ENCODE measurements around the gene PAM16. TPM values are rescaled to one million over a fixed set of nuclear protein-coding genes. Genes with fewer than 3 reads are reported as not detected.

Gene PAM16
- total RNA-seq, 4 donors from 2014 or later, result 26.2 to 64.5 (median 40.9) TPM

DNA sequence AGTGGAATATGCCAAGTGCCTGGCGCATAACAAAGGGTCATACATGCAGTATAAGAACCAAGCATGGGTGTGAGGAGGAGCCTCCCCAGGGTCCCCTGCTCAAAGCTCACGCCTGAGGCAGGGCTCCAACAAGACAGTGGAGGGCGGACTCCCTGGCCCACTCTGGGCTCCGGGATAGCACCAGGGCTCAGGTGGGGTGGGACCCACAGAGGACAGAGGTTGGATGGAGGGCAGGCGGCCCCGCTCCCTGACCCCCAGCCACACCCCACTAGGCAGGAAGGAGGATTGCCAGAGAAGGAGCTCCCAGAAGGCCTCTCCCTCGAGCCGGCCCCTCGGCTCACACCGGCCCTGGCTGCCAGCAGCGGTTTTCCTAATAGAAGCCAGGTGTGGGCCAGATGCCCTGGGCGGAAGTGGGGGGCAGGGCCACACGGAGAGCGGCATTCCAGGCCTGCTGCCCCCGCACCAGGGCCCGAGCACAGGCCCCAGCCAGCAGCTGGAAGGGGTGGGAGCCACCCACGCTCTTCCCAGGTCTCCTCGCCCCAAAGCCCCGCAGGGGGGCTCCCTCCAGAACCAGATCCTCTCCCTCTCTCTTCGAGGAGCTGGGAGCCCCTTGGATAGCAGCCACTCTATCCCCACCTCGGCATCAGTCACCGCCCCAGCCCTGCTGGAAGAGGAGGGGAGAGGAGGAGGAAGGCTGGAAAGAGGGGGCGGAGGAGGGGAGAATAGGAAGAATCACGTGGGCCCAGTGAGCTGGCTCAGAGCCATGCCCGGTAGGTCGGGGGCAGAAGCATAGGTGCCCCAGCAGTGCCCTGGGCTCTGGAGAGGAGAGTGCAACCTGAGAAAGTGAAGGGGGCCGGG, 41.5 kb upstream of the PAM16 start:
- intact Hi-C loops (cut with DNase I; ENCODE audit: low total_unique reads), result loop anchor here (10.0 kb wide), 1 partner anchor 188 kb away; no protein-coding TSS in a partner anchor
- H3K4me3 ChIP-seq (ENCODE audit: low read depth, poor library complexity, severe bottlenecking), result no peak overlapping the region
- 38 to 48% methylated on average over 25 of the region's 27 CpGs for WGBS, 2 donors
- no peak for TF ChIP-seq POLR2A (IDR thresholded peaks at IDR 0.05)
- TF ChIP-seq, protein P1, sequence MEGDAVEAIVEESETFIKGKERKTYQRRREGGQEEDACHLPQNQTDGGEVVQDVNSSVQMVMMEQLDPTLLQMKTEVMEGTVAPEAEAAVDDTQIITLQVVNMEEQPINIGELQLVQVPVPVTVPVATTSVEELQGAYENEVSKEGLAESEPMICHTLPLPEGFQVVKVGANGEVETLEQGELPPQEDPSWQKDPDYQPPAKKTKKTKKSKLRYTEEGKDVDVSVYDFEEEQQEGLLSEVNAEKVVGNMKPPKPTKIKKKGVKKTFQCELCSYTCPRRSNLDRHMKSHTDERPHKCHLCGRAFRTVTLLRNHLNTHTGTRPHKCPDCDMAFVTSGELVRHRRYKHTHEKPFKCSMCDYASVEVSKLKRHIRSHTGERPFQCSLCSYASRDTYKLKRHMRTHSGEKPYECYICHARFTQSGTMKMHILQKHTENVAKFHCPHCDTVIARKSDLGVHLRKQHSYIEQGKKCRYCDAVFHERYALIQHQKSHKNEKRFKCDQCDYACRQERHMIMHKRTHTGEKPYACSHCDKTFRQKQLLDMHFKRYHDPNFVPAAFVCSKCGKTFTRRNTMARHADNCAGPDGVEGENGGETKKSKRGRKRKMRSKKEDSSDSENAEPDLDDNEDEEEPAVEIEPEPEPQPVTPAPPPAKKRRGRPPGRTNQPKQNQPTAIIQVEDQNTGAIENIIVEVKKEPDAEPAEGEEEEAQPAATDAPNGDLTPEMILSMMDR (IDR thresholded peaks at IDR 0.05), result no peak
- DNase-seq (ENCODE audit: low spot score in 2 of 2), result no peak

DNA sequence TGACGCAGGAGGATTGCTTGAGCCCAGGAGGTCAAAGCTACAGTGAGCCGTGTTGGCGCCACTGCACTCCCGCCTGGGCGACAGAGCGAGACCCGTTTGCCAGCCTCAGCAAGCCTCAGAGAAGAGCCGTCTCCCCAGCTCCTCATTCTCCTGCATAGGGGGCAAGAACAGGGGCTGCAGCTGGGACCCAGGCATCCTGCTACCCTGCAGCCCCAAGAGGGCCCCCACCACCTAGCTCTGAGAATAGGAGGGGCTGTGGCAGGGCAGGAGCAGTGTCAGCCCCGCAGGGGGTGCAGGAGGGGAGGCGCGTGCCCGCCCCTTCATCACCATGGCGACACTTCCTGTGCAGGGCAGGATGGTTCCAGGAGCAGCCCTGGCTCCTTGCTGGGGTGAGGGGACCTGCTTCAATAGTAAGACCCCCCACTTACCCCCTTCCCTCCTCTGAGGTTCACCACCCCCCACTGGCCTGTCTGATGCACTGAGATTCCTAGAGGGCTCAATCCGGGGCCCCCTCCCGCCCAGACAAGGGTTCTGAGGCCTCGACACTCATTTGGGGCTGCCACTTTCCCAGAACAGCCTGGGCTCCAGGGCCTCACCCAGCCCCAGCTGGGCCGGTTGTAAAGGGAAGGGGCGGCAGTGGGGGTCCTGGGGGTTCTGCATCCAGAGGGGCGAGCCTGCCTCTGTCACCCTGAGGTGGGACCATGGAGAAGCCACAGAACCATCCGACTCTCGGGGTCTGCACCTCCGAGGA, 40.7 kb upstream of the PAM16 start:
- intact Hi-C loops (cut with DNase I; ENCODE audit: low total_unique reads), result loop anchor here (10.0 kb wide), 1 partner anchor 187 kb away; no protein-coding TSS in a partner anchor
- no peak overlapping the region for H3K4me3 ChIP-seq (ENCODE audit: low read depth, poor library complexity, severe bottlenecking)
- no peak for DNase-seq (ENCODE audit: low spot score in 2 of 2)
- 80% methylated on average over 15 to 22 of the region's 22 CpGs for WGBS, 2 donors
- TF ChIP-seq POLR2A (IDR thresholded peaks at IDR 0.05), result no peak
- TF ChIP-seq, protein P1 (IDR thresholded peaks at IDR 0.05), result no peak

DNA sequence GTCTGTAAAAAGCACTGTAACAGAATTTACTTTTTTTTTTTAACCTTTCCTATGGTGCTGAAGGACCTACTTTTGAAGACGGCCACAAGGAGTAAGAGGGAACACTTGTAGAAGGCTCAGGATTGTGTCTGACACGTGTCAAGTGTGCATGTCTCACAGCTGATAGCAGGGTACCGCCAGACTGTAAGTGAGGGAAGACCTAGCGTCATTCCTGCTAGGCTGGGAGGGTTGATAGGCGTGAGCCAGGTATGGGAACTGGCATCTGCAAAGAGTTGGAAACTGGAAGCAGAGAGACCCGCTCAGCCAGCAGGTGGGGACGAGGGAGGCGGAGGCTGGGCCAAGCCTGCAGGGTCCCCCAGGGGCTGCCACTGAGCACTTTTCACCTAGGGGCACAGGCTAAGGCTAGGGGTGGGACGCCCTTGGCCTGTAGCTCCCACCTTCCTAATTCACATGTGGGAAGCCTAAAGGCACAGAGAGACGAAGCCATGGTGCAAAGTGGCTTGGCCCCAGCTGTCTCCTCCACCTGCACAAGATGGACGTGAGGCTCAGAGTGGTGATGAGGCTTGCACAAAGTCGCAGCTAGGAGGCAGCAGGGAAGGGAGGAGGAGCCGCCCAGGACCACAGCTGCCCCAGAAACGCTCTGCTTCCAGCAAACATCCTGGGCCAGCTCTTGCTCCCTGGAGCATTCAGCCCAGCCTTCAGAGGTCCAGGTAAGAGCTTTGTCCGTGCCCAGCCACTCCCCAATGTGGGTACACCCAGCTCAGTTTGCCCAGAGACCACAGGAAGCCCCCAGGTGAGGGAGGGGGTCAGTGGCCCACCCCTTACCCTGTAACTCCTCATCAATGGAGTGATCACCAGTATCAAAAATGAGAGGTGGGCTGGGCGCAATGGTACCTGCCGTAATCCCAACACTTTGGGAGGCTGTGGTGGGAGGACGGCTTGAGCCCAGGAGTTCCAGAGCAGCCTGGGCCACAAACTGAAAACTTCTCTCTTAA, 39.4 kb upstream of the PAM16 start:
- intact Hi-C loops (cut with DNase I; ENCODE audit: low total_unique reads), result loop anchor here (10.0 kb wide), 1 partner anchor 186 kb away; no protein-coding TSS in a partner anchor

DNA sequence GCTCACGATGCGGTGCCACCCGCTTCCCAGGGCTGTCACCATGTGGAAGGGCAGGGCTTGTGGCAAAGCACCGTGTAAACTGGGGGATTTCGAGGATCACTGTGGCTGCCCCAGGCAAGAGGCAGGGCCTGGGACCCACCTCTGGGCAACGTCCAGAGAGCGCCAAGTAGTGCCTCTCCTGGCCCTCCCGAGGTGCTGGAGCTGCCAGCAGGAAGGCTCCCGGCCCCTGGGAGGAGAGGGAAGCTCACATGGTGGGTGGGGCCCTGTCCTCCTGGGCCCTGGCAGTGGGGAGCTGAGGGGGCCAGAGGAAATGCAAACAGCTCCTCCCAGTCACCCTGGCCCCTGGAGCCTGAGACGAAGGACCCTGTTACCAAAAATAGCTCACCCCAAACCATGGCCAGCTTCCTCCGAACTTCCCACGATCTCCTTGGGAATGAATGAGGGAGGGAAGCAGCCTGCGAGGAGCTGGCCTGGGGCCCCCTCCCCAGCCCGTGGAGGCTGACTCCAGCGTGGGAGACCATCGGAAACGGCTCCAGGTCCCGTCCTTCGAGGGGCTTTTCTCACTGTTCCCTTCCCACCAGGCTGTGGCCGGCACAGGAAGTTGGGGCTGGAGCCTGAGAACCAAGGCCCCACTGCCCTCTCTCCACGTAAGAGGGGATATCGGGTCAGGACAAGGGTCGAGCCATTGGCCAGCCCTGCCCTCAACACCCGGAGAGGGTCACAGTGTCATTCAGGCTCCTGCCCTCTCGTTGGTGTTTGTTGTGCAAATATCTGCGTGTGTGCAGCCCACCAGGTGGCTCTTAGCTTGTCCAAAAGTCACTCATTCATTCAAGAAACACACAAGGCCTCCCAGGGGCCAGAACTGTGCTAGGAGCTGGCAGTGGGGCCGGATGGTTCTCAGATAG, 38.2 kb upstream of the PAM16 start:
- intact Hi-C loops (cut with DNase I; ENCODE audit: low total_unique reads), result no loop called here
- DNase-seq (ENCODE audit: low spot score in 2 of 2), result no peak
- TF ChIP-seq, protein P1 (IDR thresholded peaks at IDR 0.05), result no peak
- no peak for TF ChIP-seq POLR2A (IDR thresholded peaks at IDR 0.05)
- H3K4me3 ChIP-seq (ENCODE audit: low read depth, poor library complexity, severe bottlenecking), result no peak overlapping the region
- 70 to 71% methylated on average over 18 to 27 of the region's 27 CpGs for WGBS, 2 donors

More for the DNA sequence above, 39.4 kb upstream of the PAM16 start:
- no peak overlapping the region for H3K4me3 ChIP-seq (ENCODE audit: low read depth, poor library complexity, severe bottlenecking)
- 88 to 92% methylated on average over 18 of the region's 18 CpGs for WGBS, 2 donors
- no peak for TF ChIP-seq POLR2A (IDR thresholded peaks at IDR 0.05)
- TF ChIP-seq, protein P1 (IDR thresholded peaks at IDR 0.05), result no peak
- no peak for DNase-seq (ENCODE audit: low spot score in 2 of 2)

All from lower leg skin (tissue), 4 donors.